A549 (cell line): Measurements from ENCODE around the gene WDR82.

Source experiments
- CBX8 ChIP-seq: fragments of 200-600 bp; sonication (generic); IDR thresholded peaks from 2 replicates; pipeline ENCODE4 v1.6.1; 2016
- MAZ ChIP-seq: fragments of 150-350 bp; IDR thresholded peaks from 2 replicates; pipeline ENCODE4 v1.6.1; 2014; ENCODE audit warnings: antibody characterized with exemption, low read depth, low read length, borderline replicate concordance
- TF ChIP-seq, protein P1 (sequence below): fragments of >200 bp; sonication (Bioruptor Twin); formaldehyde crosslinking; IDR thresholded peaks from 3 replicates; pipeline ENCODE4 v1.5.1; 2016

DNA sequence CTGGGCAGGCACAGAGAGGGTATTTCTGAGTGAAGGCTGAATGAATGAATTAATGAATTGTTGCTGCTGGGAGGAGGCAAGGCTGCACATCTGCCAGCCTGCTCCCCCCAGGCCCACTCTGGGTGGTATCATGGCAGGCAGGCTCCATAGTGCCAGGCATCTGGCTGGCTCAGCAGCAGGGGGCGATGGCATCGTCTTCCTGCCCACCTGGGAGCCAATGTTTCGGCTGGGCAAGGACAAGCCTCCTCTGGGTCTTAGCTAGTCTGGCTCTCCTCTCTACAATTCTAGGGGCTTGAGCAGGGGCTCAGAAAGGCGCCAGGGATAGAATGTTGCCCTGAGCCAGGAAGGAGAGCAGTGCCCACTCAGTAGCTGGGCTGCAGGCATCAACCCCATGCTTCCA is 51.3 kb downstream of the WDR82 start:
- TF ChIP-seq, protein P1, sequence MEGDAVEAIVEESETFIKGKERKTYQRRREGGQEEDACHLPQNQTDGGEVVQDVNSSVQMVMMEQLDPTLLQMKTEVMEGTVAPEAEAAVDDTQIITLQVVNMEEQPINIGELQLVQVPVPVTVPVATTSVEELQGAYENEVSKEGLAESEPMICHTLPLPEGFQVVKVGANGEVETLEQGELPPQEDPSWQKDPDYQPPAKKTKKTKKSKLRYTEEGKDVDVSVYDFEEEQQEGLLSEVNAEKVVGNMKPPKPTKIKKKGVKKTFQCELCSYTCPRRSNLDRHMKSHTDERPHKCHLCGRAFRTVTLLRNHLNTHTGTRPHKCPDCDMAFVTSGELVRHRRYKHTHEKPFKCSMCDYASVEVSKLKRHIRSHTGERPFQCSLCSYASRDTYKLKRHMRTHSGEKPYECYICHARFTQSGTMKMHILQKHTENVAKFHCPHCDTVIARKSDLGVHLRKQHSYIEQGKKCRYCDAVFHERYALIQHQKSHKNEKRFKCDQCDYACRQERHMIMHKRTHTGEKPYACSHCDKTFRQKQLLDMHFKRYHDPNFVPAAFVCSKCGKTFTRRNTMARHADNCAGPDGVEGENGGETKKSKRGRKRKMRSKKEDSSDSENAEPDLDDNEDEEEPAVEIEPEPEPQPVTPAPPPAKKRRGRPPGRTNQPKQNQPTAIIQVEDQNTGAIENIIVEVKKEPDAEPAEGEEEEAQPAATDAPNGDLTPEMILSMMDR, result no peak
- TF ChIP-seq CBX8, result no peak
- no peak for TF ChIP-seq MAZ
